ENCODE measurements around the gene BRPF3. TPM values are rescaled to one million over a fixed set of nuclear protein-coding genes. Genes with fewer than 3 reads are reported as not detected.
"Not testable (repeated sequence)": the region's sequence is repeated elsewhere in the genome, so short reads cannot be mapped to it uniquely, and the experiment has no call there.

Gene BRPF3
- total RNA-seq, 1 donor from 2014 or later = 25.9 TPM

GRCh38 chr6:36204068-36204753 is 7.7 kb downstream of the BRPF3 start:
- H3K9me3 Mint-ChIP-seq = no peaks in the 10 kb centered on the region
- peak; percentile 37 for DNase-seq (ENCODE audit: low spot score)
- H3K27ac Mint-ChIP-seq = no peak overlapping the region
- H3K4me1 Mint-ChIP-seq (ENCODE audit: low read depth) = peaks cover 57% of the 10 kb centered on the region
- intact Hi-C loops (cut with micrococcal nuclease) = no loop called here
- H3K36me3 Mint-ChIP-seq (ENCODE audit: low read depth) = peaks cover 65% of the 10 kb centered on the region
- H3K27me3 Mint-ChIP-seq (ENCODE audit: insufficient read depth) = no peaks in the 10 kb centered on the region
- H3K4me3 Mint-ChIP-seq = peak overlapping the region; percentile 15

GRCh38 chr6:36207155-36207554 is 10.6 kb downstream of the BRPF3 start:
- H3K4me3 Mint-ChIP-seq = no peak overlapping the region
- no peaks in the 10 kb centered on the region for H3K9me3 Mint-ChIP-seq
- intact Hi-C loops (cut with micrococcal nuclease) = no loop called here
- no peak overlapping the region for H3K27ac Mint-ChIP-seq
- peaks cover 38% of the 10 kb centered on the region for H3K4me1 Mint-ChIP-seq (ENCODE audit: low read depth)
- no peaks in the 10 kb centered on the region for H3K27me3 Mint-ChIP-seq (ENCODE audit: insufficient read depth)
- peaks cover 66% of the 10 kb centered on the region for H3K36me3 Mint-ChIP-seq (ENCODE audit: low read depth)
- no peak for DNase-seq (ENCODE audit: low spot score)

GRCh38 chr6:36209606-36210005 is 13.1 kb downstream of the BRPF3 start:
- DNase-seq (ENCODE audit: low spot score) = no peak
- peaks cover 15% of the 10 kb centered on the region for H3K4me1 Mint-ChIP-seq (ENCODE audit: low read depth)
- peaks cover 56% of the 10 kb centered on the region for H3K36me3 Mint-ChIP-seq (ENCODE audit: low read depth)
- no peaks in the 10 kb centered on the region for H3K27me3 Mint-ChIP-seq (ENCODE audit: insufficient read depth)
- no peak overlapping the region for H3K27ac Mint-ChIP-seq
- intact Hi-C loops (cut with micrococcal nuclease) = no loop called here
- H3K9me3 Mint-ChIP-seq = no peaks in the 10 kb centered on the region
- H3K4me3 Mint-ChIP-seq = no peak overlapping the region

DNA sequence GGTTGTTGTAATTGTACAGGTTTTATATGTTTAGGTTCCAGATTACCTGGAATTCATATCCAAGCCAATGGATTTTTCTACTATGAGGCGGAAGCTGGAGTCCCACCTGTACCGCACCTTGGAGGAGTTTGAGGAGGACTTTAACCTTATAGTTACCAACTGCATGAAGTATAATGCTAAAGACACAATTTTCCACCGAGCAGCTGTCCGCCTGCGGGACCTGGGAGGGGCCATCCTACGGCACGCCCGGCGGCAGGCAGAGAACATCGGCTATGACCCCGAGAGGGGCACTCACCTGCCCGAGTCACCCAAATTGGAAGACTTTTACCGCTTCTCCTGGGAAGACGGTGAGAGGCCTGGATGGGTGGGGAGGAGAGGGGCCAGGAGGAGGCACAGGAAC is 13.6 kb downstream of the BRPF3 start:
- intact Hi-C loops (cut with micrococcal nuclease) = no loop called here
- H3K36me3 Mint-ChIP-seq (ENCODE audit: low read depth) = peaks cover 57% of the 10 kb centered on the region
- no peak for DNase-seq (ENCODE audit: low spot score)
- no peaks in the 10 kb centered on the region for H3K9me3 Mint-ChIP-seq
- H3K27me3 Mint-ChIP-seq (ENCODE audit: insufficient read depth) = no peaks in the 10 kb centered on the region
- H3K27ac Mint-ChIP-seq = no peak overlapping the region
- H3K4me1 Mint-ChIP-seq (ENCODE audit: low read depth) = peaks cover 12% of the 10 kb centered on the region
- no peak overlapping the region for H3K4me3 Mint-ChIP-seq

DNA sequence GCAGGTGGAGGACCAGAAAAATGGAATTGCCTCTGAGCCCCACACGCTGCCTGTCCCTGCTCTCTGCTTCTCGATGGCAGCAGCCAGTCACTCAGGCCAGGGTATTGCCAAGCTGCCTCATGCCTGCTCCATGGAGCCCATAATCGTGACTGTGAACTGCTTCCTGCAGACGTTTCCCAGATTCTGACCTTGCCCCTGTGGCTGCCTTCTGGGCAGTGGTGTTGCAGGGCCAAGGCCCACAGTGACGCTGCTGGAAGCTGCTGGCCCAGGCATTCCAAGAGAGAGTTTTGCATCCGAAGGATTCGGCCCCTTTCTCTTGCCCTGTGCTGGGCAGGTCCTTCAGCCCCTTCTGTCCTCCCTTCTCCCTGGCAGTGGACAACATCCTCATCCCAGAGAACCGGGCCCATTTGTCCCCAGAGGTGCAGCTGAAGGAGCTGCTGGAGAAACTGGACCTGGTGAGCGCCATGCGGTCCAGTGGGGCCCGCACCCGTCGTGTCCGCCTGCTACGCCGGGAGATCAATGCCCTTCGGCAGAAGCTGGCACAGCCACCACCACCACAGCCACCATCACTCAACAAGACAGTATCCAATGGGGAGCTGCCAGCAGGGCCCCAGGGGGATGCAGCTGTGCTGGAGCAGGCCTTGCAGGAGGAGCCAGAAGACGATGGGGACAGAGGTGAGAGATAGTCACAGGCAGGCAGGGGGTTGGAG is 14.5 kb downstream of the BRPF3 start:
- H3K4me3 Mint-ChIP-seq = no peak overlapping the region
- peaks cover 57% of the 10 kb centered on the region for H3K36me3 Mint-ChIP-seq (ENCODE audit: low read depth)
- intact Hi-C loops (cut with micrococcal nuclease) = no loop called here
- H3K27me3 Mint-ChIP-seq (ENCODE audit: insufficient read depth) = no peaks in the 10 kb centered on the region
- no peak for DNase-seq (ENCODE audit: low spot score)
- peaks cover 4% of the 10 kb centered on the region for H3K4me1 Mint-ChIP-seq (ENCODE audit: low read depth)
- no peaks in the 10 kb centered on the region for H3K9me3 Mint-ChIP-seq
- H3K27ac Mint-ChIP-seq = no peak overlapping the region

- peaks cover 44% of the 10 kb centered on the region for H3K36me3 Mint-ChIP-seq (ENCODE audit: low read depth)
- no peaks in the 10 kb centered on the region for H3K27me3 Mint-ChIP-seq (ENCODE audit: insufficient read depth)
- H3K4me1 Mint-ChIP-seq (ENCODE audit: low read depth) = no peaks in the 10 kb centered on the region
- no peak overlapping the region for H3K27ac Mint-ChIP-seq
- H3K9me3 Mint-ChIP-seq = no peaks in the 10 kb centered on the region
- no peak overlapping the region for H3K4me3 Mint-ChIP-seq
- no peak for DNase-seq (ENCODE audit: low spot score)
- intact Hi-C loops (cut with micrococcal nuclease) = no loop called here
Observed at GRCh38 chr6:36216559-36216958, 20.0 kb downstream of the BRPF3 start.

- Mint-ChIP-seq H3K4me1 (ENCODE audit: low read depth) (no peaks in the 10 kb centered on the region), H3K27ac (no peak overlapping the region), H3K9me3 (no peaks in the 10 kb centered on the region), H3K4me3 (no peak overlapping the region), H3K27me3 (ENCODE audit: insufficient read depth) (no peaks in the 10 kb centered on the region), H3K36me3 (ENCODE audit: low read depth) (peaks cover 41% of the 10 kb centered on the region)
- DNase-seq (ENCODE audit: low spot score) = no peak
- intact Hi-C loops (cut with micrococcal nuclease) = no loop called here
Observed at GRCh38 chr6:36217188-36217587, 20.6 kb downstream of the BRPF3 start.

DNA sequence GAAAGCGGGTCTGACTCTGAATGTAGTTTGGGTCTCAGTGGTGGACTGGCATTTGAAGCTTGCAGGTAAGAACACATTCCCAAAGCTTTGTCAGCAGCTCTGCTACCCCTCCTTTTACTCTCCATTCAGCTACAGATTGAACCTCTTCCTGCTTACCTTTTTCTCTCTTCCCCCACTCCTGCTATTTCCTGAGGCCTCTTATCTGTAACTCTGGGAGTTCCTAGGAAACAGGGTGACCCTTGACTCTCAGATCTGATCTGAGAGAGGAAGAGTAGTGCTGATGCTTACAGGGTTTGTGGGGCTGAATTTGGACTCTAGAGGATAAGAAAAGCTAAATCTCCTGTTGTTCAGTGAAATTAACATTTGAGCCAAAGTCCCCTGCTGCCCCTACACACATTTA is 21.4 kb downstream of the BRPF3 start:
- Mint-ChIP-seq H3K4me3 (no peak overlapping the region), H3K27me3 (ENCODE audit: insufficient read depth) (no peaks in the 10 kb centered on the region), H3K4me1 (ENCODE audit: low read depth) (no peaks in the 10 kb centered on the region), H3K36me3 (ENCODE audit: low read depth) (peaks cover 39% of the 10 kb centered on the region), H3K9me3 (no peaks in the 10 kb centered on the region), H3K27ac (no peak overlapping the region)
- intact Hi-C loops (cut with micrococcal nuclease) = no loop called here
- DNase-seq (ENCODE audit: low spot score) = no peak

GRCh38 chr6:36218516-36218915 is 22.0 kb downstream of the BRPF3 start:
- H3K9me3 Mint-ChIP-seq; H3K4me1 Mint-ChIP-seq (ENCODE audit: low read depth); H3K4me3 Mint-ChIP-seq; H3K27me3 Mint-ChIP-seq (ENCODE audit: insufficient read depth); H3K27ac Mint-ChIP-seq; intact Hi-C loops (cut with micrococcal nuclease); DNase-seq (ENCODE audit: low spot score): not testable (repeated sequence)
- H3K36me3 Mint-ChIP-seq (ENCODE audit: low read depth) = peaks cover 40% of the 10 kb centered on the region

- Mint-ChIP-seq H3K4me3 (no peak overlapping the region), H3K27me3 (ENCODE audit: insufficient read depth) (no peaks in the 10 kb centered on the region), H3K36me3 (ENCODE audit: low read depth) (peaks cover 40% of the 10 kb centered on the region), H3K27ac (no peak overlapping the region), H3K4me1 (ENCODE audit: low read depth) (no peaks in the 10 kb centered on the region), H3K9me3 (no peaks in the 10 kb centered on the region)
- intact Hi-C loops (cut with micrococcal nuclease) = no loop called here
- no peak for DNase-seq (ENCODE audit: low spot score)
Observed at GRCh38 chr6:36219081-36219480, 22.5 kb downstream of the BRPF3 start.

DNA sequence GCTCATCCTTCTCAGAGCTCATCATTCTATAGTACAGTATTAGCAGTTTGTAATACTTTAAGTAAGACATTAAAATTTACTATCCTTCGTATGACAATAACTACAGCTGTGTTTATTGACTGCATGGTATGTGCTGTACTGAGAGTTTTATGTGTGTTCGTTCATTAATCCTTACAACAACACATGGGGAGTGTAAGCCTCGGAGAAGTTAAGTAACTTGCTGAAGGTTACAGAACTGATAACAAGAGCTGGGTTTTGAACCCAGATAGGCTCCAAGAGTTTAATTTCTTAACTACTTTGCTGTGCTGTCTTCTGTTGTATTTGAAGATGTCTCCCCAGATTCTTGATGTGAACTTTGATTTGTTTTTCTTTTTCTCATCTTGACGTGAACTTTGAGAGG is 23.7 kb downstream of the BRPF3 start:
- Mint-ChIP-seq H3K9me3 (no peaks in the 10 kb centered on the region), H3K36me3 (ENCODE audit: low read depth) (peaks cover 40% of the 10 kb centered on the region), H3K27me3 (ENCODE audit: insufficient read depth) (no peaks in the 10 kb centered on the region)

GRCh38 chr6:36221674-36222073 is 25.1 kb downstream of the BRPF3 start:
- H3K4me3 Mint-ChIP-seq = no peak overlapping the region
- no peaks in the 10 kb centered on the region for H3K4me1 Mint-ChIP-seq (ENCODE audit: low read depth)
- peaks cover 31% of the 10 kb centered on the region for H3K36me3 Mint-ChIP-seq (ENCODE audit: low read depth)
- no peak for DNase-seq (ENCODE audit: low spot score)
- intact Hi-C loops (cut with micrococcal nuclease) = no loop called here
- H3K9me3 Mint-ChIP-seq = no peaks in the 10 kb centered on the region
- H3K27me3 Mint-ChIP-seq (ENCODE audit: insufficient read depth) = no peaks in the 10 kb centered on the region
- H3K27ac Mint-ChIP-seq = no peak overlapping the region

More for the DNA sequence above, 23.7 kb downstream of the BRPF3 start:
- H3K27ac Mint-ChIP-seq = no peak overlapping the region
- intact Hi-C loops (cut with micrococcal nuclease) = no loop called here
- DNase-seq (ENCODE audit: low spot score) = no peak
- H3K4me3 Mint-ChIP-seq = no peak overlapping the region
- no peaks in the 10 kb centered on the region for H3K4me1 Mint-ChIP-seq (ENCODE audit: low read depth)

GRCh38 chr6:36222924-36223323 is 26.4 kb downstream of the BRPF3 start:
- no peaks in the 10 kb centered on the region for H3K9me3 Mint-ChIP-seq
- no peak overlapping the region for H3K27ac Mint-ChIP-seq
- intact Hi-C loops (cut with micrococcal nuclease) = no loop called here
- no peaks in the 10 kb centered on the region for H3K4me1 Mint-ChIP-seq (ENCODE audit: low read depth)
- no peaks in the 10 kb centered on the region for H3K27me3 Mint-ChIP-seq (ENCODE audit: insufficient read depth)
- no peak overlapping the region for H3K4me3 Mint-ChIP-seq
- DNase-seq (ENCODE audit: low spot score) = no peak
- H3K36me3 Mint-ChIP-seq (ENCODE audit: low read depth) = peaks cover 21% of the 10 kb centered on the region
